Measurements from ENCODE around the gene FRY.

The FRY gene

DNA sequence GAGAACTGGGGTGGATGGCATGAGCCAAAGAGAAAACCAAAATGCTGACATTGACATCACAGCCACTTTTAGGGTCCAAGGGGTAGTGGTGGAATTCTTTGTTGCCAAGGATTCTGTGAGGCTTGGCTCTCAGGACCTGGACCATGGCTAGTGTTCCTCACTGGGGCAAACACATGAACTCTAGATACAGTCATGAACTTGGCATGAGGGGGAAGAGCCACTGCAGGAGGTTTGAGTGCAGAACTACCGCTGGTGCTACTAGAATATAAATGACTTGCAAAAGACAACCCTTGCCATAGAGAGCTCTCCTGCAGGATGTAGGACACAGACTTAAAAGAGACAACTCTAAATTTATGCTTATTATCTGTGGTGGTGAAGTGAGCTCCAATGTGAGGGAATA is 29.8 kb upstream of the FRY start:
- peaks cover 7% of the 10 kb centered on the region for H3K27me3 Mint-ChIP-seq
- CTCF ChIA-PET, result interaction anchor here (0.7 to 2.2 kb wide), 7 partner anchors 9 to 537 kb away, joined by 3 to 9 read pairs (median 3); partner anchors contain the start of gene N4BP2L2
- H3K27ac Mint-ChIP-seq, result no peak overlapping the region
- H3K4me1 Mint-ChIP-seq, result no peaks in the 10 kb centered on the region
- H3K36me3 Mint-ChIP-seq, result no peaks in the 10 kb centered on the region
- DNase-seq, result no peak
- H3K9me3 Mint-ChIP-seq, result no peaks in the 10 kb centered on the region
- H3K4me3 Mint-ChIP-seq, result no peak overlapping the region

DNA sequence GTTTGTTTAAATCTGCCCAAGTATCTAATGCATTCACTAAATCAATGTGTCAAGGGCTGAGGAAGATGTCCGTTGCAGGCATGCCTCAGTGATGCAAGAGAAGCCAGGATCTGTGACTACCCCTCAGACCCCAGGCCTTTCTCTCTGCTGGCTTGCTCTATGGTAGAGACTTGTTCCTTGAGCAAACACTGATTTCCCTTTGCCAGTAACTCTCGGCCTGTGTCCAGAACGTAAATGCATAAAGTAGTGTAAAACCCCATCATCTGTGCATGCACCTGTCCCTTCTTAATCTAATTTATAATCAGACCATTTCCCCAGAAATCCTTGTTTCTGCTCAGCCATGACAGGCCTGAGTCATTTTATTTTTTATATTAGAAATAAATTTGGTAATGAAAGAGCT is 28.7 kb upstream of the FRY start:
- H3K4me3 Mint-ChIP-seq, result no peak overlapping the region
- no peaks in the 10 kb centered on the region for H3K4me1 Mint-ChIP-seq
- no peaks in the 10 kb centered on the region for H3K36me3 Mint-ChIP-seq
- no peak overlapping the region for H3K27ac Mint-ChIP-seq
- DNase-seq, result no peak
- H3K27me3 Mint-ChIP-seq, result peaks cover 10% of the 10 kb centered on the region
- CTCF ChIA-PET, result interaction anchor here (2.2 kb wide), 1 partner anchor 93 kb away, joined by 9 read pairs; no protein-coding TSS in a partner anchor
- H3K9me3 Mint-ChIP-seq, result no peaks in the 10 kb centered on the region

- Mint-ChIP-seq H3K4me3 (no peak overlapping the region), H3K4me1 (no peaks in the 10 kb centered on the region), H3K36me3 (no peaks in the 10 kb centered on the region), H3K27ac (no peak overlapping the region), H3K27me3 (peaks cover 4% of the 10 kb centered on the region), H3K9me3 (no peaks in the 10 kb centered on the region)
- no peak for DNase-seq
- CTCF ChIA-PET, result interaction anchor here (0.9 to 1.2 kb wide), 2 partner anchors 9 to 97 kb away, joined by 3 read pairs; no protein-coding TSS in a partner anchor
These were observed 24.1 kb upstream of the FRY start for GRCh38 chr13:32007494-32007893.

DNA sequence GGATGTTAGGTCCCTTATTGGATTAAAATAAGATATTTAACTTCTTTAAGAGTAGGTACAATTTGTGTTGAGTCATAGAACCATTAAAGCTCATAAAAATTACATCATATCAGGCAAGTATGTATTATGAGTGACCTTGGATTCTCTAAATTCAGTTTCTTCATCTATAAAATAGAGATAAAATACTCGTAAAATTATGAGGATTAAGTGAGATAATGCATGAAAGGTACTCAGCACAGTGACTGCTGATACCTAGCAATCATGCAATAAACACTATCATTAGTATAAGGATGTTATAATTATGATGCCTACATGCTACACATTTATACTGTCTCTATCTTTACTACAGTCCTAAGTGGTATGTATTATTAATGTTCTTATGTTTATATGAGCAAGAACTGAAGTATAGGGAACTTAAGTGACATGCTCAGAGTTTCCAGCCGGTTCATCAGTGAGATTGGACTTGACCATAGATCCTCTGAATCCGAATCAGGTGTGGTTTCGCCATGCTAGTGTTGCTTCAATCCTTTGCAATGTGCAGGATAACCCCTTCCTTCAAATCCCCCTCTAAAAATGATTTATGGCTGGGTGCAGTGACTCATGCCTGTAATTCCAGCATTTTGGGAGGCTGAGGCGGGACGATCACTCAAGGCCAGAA is 22.9 kb upstream of the FRY start:
- Mint-ChIP-seq H3K4me1 (no peaks in the 10 kb centered on the region), H3K4me3 (no peak overlapping the region), H3K27ac (no peak overlapping the region), H3K9me3 (no peaks in the 10 kb centered on the region), H3K36me3 (no peaks in the 10 kb centered on the region), H3K27me3 (peaks cover 4% of the 10 kb centered on the region)
- CTCF ChIA-PET, result no interaction called here
- DNase-seq, result no peak

- H3K4me3 Mint-ChIP-seq, result no peak overlapping the region
- H3K9me3 Mint-ChIP-seq, result no peaks in the 10 kb centered on the region
- H3K4me1 Mint-ChIP-seq, result no peaks in the 10 kb centered on the region
- no peak overlapping the region for H3K27ac Mint-ChIP-seq
- peaks cover 4% of the 10 kb centered on the region for H3K27me3 Mint-ChIP-seq
- CTCF ChIA-PET, result no interaction called here
- no peak for DNase-seq
- no peaks in the 10 kb centered on the region for H3K36me3 Mint-ChIP-seq
These were observed 22.2 kb upstream of the FRY start for GRCh38 chr13:32009362-32009761.

DNA sequence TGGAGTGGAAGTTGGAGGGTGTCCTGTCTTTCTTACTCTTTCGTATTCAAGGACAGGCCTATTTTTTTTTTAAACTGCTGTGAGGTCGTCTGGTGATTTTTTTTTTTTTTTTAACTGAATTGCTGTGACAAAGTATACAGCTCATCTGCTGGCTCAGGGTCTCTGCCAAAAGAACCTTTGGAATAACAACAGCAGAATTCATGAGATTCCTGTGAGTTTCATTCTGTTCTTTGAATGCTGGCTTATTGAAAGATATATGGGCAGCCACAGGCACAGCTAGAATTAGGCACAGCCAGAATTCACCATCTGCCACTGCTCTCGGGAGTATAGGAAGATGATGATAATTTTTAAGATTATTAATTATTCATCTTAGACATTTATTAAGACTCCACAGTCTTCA is 21.4 kb upstream of the FRY start:
- no peaks in the 10 kb centered on the region for H3K9me3 Mint-ChIP-seq
- no peak for DNase-seq
- H3K27ac Mint-ChIP-seq, result no peak overlapping the region
- peaks cover 4% of the 10 kb centered on the region for H3K27me3 Mint-ChIP-seq
- no peak overlapping the region for H3K4me3 Mint-ChIP-seq
- no peaks in the 10 kb centered on the region for H3K4me1 Mint-ChIP-seq
- no peaks in the 10 kb centered on the region for H3K36me3 Mint-ChIP-seq
- CTCF ChIA-PET, result interaction anchor here (1.0 kb wide), 1 partner anchor 9 kb away, joined by 3 read pairs; no protein-coding TSS in a partner anchor

- H3K36me3 Mint-ChIP-seq, result no peaks in the 10 kb centered on the region
These were observed 19.6 kb upstream of the FRY start for GRCh38 chr13:32011971-32012370.

GRCh38 chr13:32013181-32013580 is 18.4 kb upstream of the FRY start:
- DNase-seq, result no peak
- H3K9me3 Mint-ChIP-seq, result no peaks in the 10 kb centered on the region
- no peaks in the 10 kb centered on the region for H3K36me3 Mint-ChIP-seq

More at GRCh38 chr13:32011971-32012370, 19.6 kb upstream of the FRY start:
- CTCF ChIA-PET, result interaction anchor here (1.1 kb wide), 1 partner anchor 102 kb away, joined by 3 read pairs; no protein-coding TSS in a partner anchor
- no peaks in the 10 kb centered on the region for H3K9me3 Mint-ChIP-seq
- H3K27ac Mint-ChIP-seq, result no peak overlapping the region
- no peaks in the 10 kb centered on the region for H3K4me1 Mint-ChIP-seq
- peaks cover 4% of the 10 kb centered on the region for H3K27me3 Mint-ChIP-seq
- no peak for DNase-seq
- H3K4me3 Mint-ChIP-seq, result no peak overlapping the region

DNA sequence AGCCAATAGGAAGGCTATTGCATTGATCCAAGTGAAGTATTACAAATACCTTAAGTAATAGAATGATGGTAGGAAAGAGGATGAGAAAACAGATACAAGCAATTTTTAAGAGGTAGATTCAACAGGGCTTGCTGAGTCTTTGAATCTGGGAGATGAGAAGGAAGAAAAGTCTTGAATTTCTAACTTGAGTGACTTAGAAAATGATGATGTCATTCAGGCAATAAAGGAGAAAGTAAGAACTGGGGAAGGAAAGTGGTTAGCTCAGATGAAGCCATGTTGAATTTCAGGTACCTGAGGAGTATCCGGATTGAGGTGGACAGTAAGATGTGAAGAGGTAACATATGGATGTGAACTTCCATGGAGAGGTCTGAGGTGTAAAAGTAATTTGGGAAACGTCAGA is 15.5 kb upstream of the FRY start:
- Mint-ChIP-seq H3K9me3 (no peaks in the 10 kb centered on the region), H3K36me3 (no peaks in the 10 kb centered on the region), H3K27me3 (no peaks in the 10 kb centered on the region), H3K4me3 (no peak overlapping the region), H3K27ac (no peak overlapping the region), H3K4me1 (no peaks in the 10 kb centered on the region)
- no peak for DNase-seq
- CTCF ChIA-PET, result no interaction called here

More at GRCh38 chr13:32013181-32013580, 18.4 kb upstream of the FRY start:
- Mint-ChIP-seq H3K27ac (no peak overlapping the region), H3K4me1 (no peaks in the 10 kb centered on the region), H3K4me3 (no peak overlapping the region), H3K27me3 (no peaks in the 10 kb centered on the region)
- CTCF ChIA-PET, result interaction anchor here (0.9 kb wide), 1 partner anchor 18 kb away, joined by 3 read pairs; the partner anchor contains the start of gene FRY

DNA sequence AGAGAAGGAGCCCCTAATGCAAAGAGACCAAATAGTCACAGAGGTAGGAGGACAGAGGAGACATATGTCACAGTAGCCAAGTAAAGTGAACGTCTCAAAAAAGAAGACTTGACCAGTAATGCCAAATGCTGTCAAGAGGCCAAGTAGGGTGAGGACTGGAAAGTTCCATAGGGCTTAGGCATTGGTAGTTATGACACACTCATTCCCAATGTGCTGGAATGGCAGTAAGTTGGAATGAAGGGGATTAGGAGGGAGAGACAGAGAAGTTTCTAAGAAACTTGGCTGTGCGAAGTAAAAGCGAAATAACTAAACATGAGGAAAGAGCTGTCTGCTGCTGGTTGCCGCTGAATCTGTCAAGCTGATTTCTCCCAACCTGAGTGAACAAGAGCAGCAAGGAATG is 14.9 kb upstream of the FRY start:
- CTCF ChIA-PET, result interaction anchor here (0.8 to 1.1 kb wide), 3 partner anchors 10 to 229 kb away, joined by 3 read pairs; no protein-coding TSS in a partner anchor
- H3K36me3 Mint-ChIP-seq, result no peaks in the 10 kb centered on the region
- no peaks in the 10 kb centered on the region for H3K27me3 Mint-ChIP-seq
- H3K4me1 Mint-ChIP-seq, result no peaks in the 10 kb centered on the region
- no peak for DNase-seq
- H3K4me3 Mint-ChIP-seq, result no peak overlapping the region
- H3K27ac Mint-ChIP-seq, result no peak overlapping the region
- no peaks in the 10 kb centered on the region for H3K9me3 Mint-ChIP-seq

DNA sequence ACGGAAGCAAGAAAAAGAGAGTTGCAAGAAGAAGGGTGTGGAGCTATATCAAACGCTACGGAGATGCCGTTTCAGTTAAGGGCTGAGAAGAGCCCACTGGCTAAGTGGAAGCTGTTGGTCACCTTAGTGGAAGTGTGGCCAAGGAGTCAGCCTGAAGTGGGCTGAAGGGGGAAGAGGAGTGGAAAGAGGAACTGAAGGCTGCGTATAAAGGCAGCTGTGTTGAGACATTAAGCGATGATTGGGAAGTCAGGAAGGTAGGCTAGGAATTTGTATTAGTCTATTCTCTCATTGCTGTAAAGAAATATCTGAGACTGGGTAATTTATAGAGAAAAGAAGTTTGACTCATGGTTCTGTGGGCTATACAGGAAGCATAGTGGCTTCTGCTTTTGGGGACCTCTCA is 14.1 kb upstream of the FRY start:
- Mint-ChIP-seq H3K27ac (no peak overlapping the region), H3K36me3 (no peaks in the 10 kb centered on the region), H3K4me3 (no peak overlapping the region), H3K9me3 (no peaks in the 10 kb centered on the region), H3K4me1 (no peaks in the 10 kb centered on the region), H3K27me3 (no peaks in the 10 kb centered on the region)
- CTCF ChIA-PET, result interaction anchor here (0.8 to 1.1 kb wide), 3 partner anchors 11 to 229 kb away, joined by 3 read pairs; no protein-coding TSS in a partner anchor
- no peak for DNase-seq

GRCh38 chr13:32019612-32020233 is 11.9 kb upstream of the FRY start:
- H3K9me3 Mint-ChIP-seq, result no peaks in the 10 kb centered on the region
- H3K4me1 Mint-ChIP-seq, result no peaks in the 10 kb centered on the region
- no peak overlapping the region for H3K27ac Mint-ChIP-seq
- no peaks in the 10 kb centered on the region for H3K27me3 Mint-ChIP-seq
- peak; percentile 55 for DNase-seq
- no peaks in the 10 kb centered on the region for H3K36me3 Mint-ChIP-seq
- CTCF ChIA-PET, result interaction anchor here (0.6 kb wide), 2 partner anchors 110 to 295 kb away, joined by 3 to 4 read pairs; partner anchors contain the start of gene ZAR1L
- H3K4me3 Mint-ChIP-seq, result no peak overlapping the region

GRCh38 chr13:32021785-32022184 is 9.8 kb upstream of the FRY start:
- Mint-ChIP-seq H3K4me1 (no peaks in the 10 kb centered on the region), H3K9me3 (no peaks in the 10 kb centered on the region), H3K36me3 (no peaks in the 10 kb centered on the region), H3K27ac (no peak overlapping the region), H3K27me3 (no peaks in the 10 kb centered on the region), H3K4me3 (no peak overlapping the region)
- CTCF ChIA-PET, result interaction anchor here (0.6 to 1.6 kb wide), 2 partner anchors 14 to 112 kb away, joined by 3 to 11 read pairs; no protein-coding TSS in a partner anchor
- DNase-seq, result no peak

DNA sequence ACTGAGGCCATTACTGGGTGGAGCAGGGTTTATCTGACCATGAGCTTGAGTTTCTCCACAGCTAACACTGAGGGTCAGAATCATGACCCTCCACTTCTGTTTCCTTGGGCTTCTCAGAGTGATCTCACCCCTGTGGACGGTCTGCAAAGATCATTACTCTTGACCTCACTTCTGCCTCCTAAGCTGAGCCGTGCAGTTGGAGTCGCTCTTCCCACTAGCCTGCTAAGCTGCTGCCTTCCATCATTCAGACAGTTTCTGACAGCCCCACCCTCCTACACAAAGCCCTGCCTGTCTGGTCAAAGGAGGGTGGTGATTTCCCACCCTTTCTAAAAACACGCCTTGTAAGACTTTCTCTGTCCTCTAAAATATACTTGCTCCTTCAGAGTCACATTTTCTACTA is 9.3 kb upstream of the FRY start:
- no peaks in the 10 kb centered on the region for H3K4me1 Mint-ChIP-seq
- no peaks in the 10 kb centered on the region for H3K36me3 Mint-ChIP-seq
- CTCF ChIA-PET, result interaction anchor here (0.6 to 1.6 kb wide), 4 partner anchors 14 to 334 kb away, joined by 3 to 11 read pairs (median 4); no protein-coding TSS in a partner anchor
- H3K4me3 Mint-ChIP-seq, result no peak overlapping the region
- no peak overlapping the region for H3K27ac Mint-ChIP-seq
- no peak for DNase-seq
- no peaks in the 10 kb centered on the region for H3K9me3 Mint-ChIP-seq
- no peaks in the 10 kb centered on the region for H3K27me3 Mint-ChIP-seq

Measured in activated naive CD4-positive, alpha-beta T cell treated with anti-CD3 and anti-CD28 coated beads, Interleukin-2, amount 10 ng/mL, durations not matched to agents 7 days and 5 days (primary cell).